Spleen (tissue), 11 donors: Measurements from ENCODE around the gene NLGN2. TPM values are rescaled to one million over a fixed set of nuclear protein-coding genes. Genes with fewer than 3 reads are reported as not detected.

Source experiments
- DNase-seq: peaks from one replicate; pipeline ENCODE4 v3.0.0-alpha.2; 2020
- H3K27ac ChIP-seq, 8 donors: fragments of 200-600 bp; sonication (generic) in 7 of 8; 1 replicate in 4 of 8; 2 replicates in 4 of 8; pipeline versions ENCODE4 v1.5.0 to v1.8.0; 2016 to 2021; ENCODE audit warnings: inconsistent platforms in 4 of 8, mild to moderate bottlenecking in 4 of 8, moderate library complexity in 1 of 8
- H3K27me3 ChIP-seq, 7 donors: fragments of 200-600 bp; sonication (generic) in 6 of 7; replicated peaks in 1 of 7; 1 replicate in 4 of 7; 2 replicates in 3 of 7; pipeline versions ENCODE4 v1.5.0 to v1.8.0; 2016 to 2021; ENCODE audit warnings: inconsistent platforms in 3 of 7, mild to moderate bottlenecking in 1 of 7
- H3K36me3 ChIP-seq, 6 donors: fragments of 200-600 bp; sonication (generic) in 5 of 6; 1 replicate in 4 of 6; 2 replicates in 2 of 6; pipeline versions ENCODE4 v1.5.0 to v1.8.0; 2016 to 2021; ENCODE audit warnings: inconsistent platforms in 2 of 6
- H3K4me1 ChIP-seq, 6 donors: fragments of 200-600 bp; sonication (generic) in 5 of 6; 1 replicate in 3 of 6; 2 replicates in 3 of 6; pipeline versions ENCODE4 v1.5.0 to v1.8.0; 2016 to 2021; ENCODE audit warnings: inconsistent platforms in 3 of 6
- H3K4me3 ChIP-seq, 8 donors: fragments of 200-600 bp; sonication (generic) in 7 of 8; 1 replicate in 4 of 8; 2 replicates in 4 of 8; pipeline versions ENCODE4 v1.5.0 to v1.8.0; 2016 to 2021; ENCODE audit warnings: inconsistent platforms in 4 of 8, mild to moderate bottlenecking in 4 of 8, moderate library complexity in 2 of 8
- H3K9me3 ChIP-seq, 8 donors: fragments of 200-600 bp; sonication (generic) in 7 of 8; 1 replicate in 4 of 8; 2 replicates in 4 of 8; pipeline versions ENCODE4 v1.5.0 to v1.8.0; 2016 to 2021; ENCODE audit warnings: inconsistent platforms in 4 of 8
- POLR2A ChIP-seq, 3 donors: fragments of 450-650 bp; IDR thresholded peaks; one replicate each; pipeline ENCODE4 v1.5.1; 2017; ENCODE audit warnings: antibody characterized with exemption in 3 of 3, mild to moderate bottlenecking in 1 of 3
- POLR2AphosphoS5 ChIP-seq, 3 donors: sonication (generic); formaldehyde crosslinking; IDR thresholded peaks; one replicate each; pipeline ENCODE4 v1.5.1; 2017; ENCODE audit warnings: antibody characterized with exemption in 3 of 3
- WGBS, 5 donors: extraction: QIAGEN DNeasy Blood & Tissue Kit in 3 of 5; methylation state at CpG; one replicate each; pipeline versions ENCODE4 v1.1.5 to v1.1.7; 2013 to 2018; 5-methylcytosine and 5-hydroxymethylcytosine counted together
- intact Hi-C: fragments of 100-400 bp; cut with DNase I; formaldehyde crosslinking; loops from one replicate; pipeline ENCODE4 v1.15.0; 2023; ENCODE audit warnings: low total_unique reads
- polyA plus RNA-seq, 3 donors: library from polyadenylated mRNA; stranded (reverse); fragments of 200-250 nt; gene quantifications; one replicate each; pipeline ENCODE4 v1.2.1, GENCODE V29; 2013
- total RNA-seq, 7 donors: library from RNA; depleted of rRNA in 3 of 7; stranded (reverse); fragments of >200 nt in 3 of 7; fragmentation: NEBNext Ultra II Directional in 4 of 7; extraction: Animal tissue kit (Norgen Biotek cat#: 25700) in 4 of 7; gene quantifications; one replicate each; pipeline versions ENCODE4 v1.1.0 to v1.2.1, GENCODE V29; 2016 to 2021
- TF ChIP-seq, protein P1 (sequence below), 11 experiments: fragments of 200-600 bp in 7 of 11; fragments of 450-650 bp in 4 of 11; sonication (generic) in 4 of 11; IDR thresholded peaks in 8 of 11; conservative IDR thresholded peaks in 3 of 11; 1 replicate in 7 of 11; 2 replicates in 4 of 11; pipeline versions ENCODE4 v1.4.0 to v1.8.0; 2016 to 2021; ENCODE audit warnings: antibody characterized with exemption in 11 of 11, inconsistent platforms in 4 of 11, mild to moderate bottlenecking in 1 of 11
- donor health status: healthy with polysubstance abuse.
- donor health status: DM: no; HTN: no; CAD: no; lungs with moderate emphysema.
- donor health status: DM: no; HTN: no; CAD: no.
- donor health status: Bipolar disorder and iron deficiency.
- donor health status: healthy.
- donor health status: DM: no; HTN: no; CAD: no.
- donor health status: DM: yes; HTN: yes; CAD: no.

Gene NLGN2
- total and polyA plus RNA-seq, 10 donors = 2.2 to 23.0 (median 11.4) TPM

GRCh38 chr17:7425756-7426155 lies 18.1 kb downstream of the NLGN2 start:
- TF ChIP-seq POLR2A (IDR thresholded peaks at IDR 0.05) (no peak), POLR2AphosphoS5 (IDR thresholded peaks at IDR 0.05) (no peak)
- TF ChIP-seq, protein P1, sequence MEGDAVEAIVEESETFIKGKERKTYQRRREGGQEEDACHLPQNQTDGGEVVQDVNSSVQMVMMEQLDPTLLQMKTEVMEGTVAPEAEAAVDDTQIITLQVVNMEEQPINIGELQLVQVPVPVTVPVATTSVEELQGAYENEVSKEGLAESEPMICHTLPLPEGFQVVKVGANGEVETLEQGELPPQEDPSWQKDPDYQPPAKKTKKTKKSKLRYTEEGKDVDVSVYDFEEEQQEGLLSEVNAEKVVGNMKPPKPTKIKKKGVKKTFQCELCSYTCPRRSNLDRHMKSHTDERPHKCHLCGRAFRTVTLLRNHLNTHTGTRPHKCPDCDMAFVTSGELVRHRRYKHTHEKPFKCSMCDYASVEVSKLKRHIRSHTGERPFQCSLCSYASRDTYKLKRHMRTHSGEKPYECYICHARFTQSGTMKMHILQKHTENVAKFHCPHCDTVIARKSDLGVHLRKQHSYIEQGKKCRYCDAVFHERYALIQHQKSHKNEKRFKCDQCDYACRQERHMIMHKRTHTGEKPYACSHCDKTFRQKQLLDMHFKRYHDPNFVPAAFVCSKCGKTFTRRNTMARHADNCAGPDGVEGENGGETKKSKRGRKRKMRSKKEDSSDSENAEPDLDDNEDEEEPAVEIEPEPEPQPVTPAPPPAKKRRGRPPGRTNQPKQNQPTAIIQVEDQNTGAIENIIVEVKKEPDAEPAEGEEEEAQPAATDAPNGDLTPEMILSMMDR (IDR thresholded peaks at IDR 0.05 in 8 of 11, conservative IDR thresholded peaks at IDR 0.05 in 3 of 11) = no peak
- DNase-seq = no peak
- Histone ChIP-seq H3K27ac (no peak overlapping the region), H3K4me3 (no peak overlapping the region), H3K4me1 (no peaks in the 10 kb centered on the region), H3K27me3 (no peaks in the 10 kb centered on the region), H3K9me3 (no peaks in the 10 kb centered on the region), H3K36me3 (no peaks in the 10 kb centered on the region)
- intact Hi-C loops = no loop called here
- 81 to 96% (median 87%) methylated on average over 4 to 8 of the region's 8 CpGs for WGBS, 5 donors

GRCh38 chr17:7426203-7426863 lies 18.7 kb downstream of the NLGN2 start:
- intact Hi-C loops = no loop called here
- Histone ChIP-seq H3K36me3 (no peaks in the 10 kb centered on the region), H3K4me1 (no peaks in the 10 kb centered on the region), H3K27ac (no peak overlapping the region), H3K9me3 (no peaks in the 10 kb centered on the region), H3K27me3 (no peaks in the 10 kb centered on the region), H3K4me3 (no peak overlapping the region)
- DNase-seq = no peak
- WGBS, 5 donors = 94 to 97% (median 95%) methylated on average over 32 to 33 of the region's 33 CpGs
- no peak for TF ChIP-seq POLR2AphosphoS5 (IDR thresholded peaks at IDR 0.05)
- TF ChIP-seq, protein P1 (IDR thresholded peaks at IDR 0.05 in 8 of 11, conservative IDR thresholded peaks at IDR 0.05 in 3 of 11) = no peak

- H3K27ac ChIP-seq = no peak overlapping the region
- H3K9me3 ChIP-seq = no peaks in the 10 kb centered on the region
- no peak for DNase-seq
- no peak for TF ChIP-seq POLR2A (IDR thresholded peaks at IDR 0.05)
- no peaks in the 10 kb centered on the region for H3K27me3 ChIP-seq
- intact Hi-C loops = no loop called here
- H3K4me3 ChIP-seq = no peak overlapping the region
- no peaks in the 10 kb centered on the region for H3K36me3 ChIP-seq
- H3K4me1 ChIP-seq = no peaks in the 10 kb centered on the region
- WGBS, 5 donors = 90 to 95% (median 93%) methylated on average over 25 to 29 of the region's 29 CpGs
These were observed 19.3 kb downstream of the NLGN2 start for GRCh38 chr17:7426896-7427489.

DNA sequence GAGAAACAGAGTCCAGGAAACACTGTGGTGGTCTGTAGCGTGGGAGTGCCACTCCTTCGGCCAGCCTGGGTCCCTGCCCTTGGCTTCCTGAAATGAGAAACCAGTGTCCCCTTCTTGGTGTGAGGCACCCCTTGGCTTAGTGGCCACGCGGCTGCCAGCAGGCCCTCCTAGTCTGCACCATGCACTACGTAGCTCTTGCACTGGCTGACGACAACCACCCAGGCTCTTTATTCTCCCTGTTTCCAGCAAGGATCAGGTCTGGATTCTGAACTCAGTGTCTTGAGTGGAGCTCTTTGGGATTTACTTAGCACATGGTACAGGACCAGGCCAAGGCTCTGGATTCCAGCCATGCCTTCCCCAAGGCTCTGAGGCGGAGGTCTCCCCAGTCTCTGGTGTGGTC lies 19.9 kb downstream of the NLGN2 start:
- WGBS, 5 donors = 80 to 93% (median 90%) methylated on average over 3 to 7 of the region's 7 CpGs
- TF ChIP-seq, protein P1 (IDR thresholded peaks at IDR 0.05 in 8 of 11, conservative IDR thresholded peaks at IDR 0.05 in 3 of 11) = no peak
- no peak for TF ChIP-seq POLR2A (IDR thresholded peaks at IDR 0.05)
- TF ChIP-seq POLR2AphosphoS5 (IDR thresholded peaks at IDR 0.05) = no peak
- no peaks in the 10 kb centered on the region for H3K27me3 ChIP-seq

More for the DNA sequence above, 19.9 kb downstream of the NLGN2 start:
- H3K36me3 ChIP-seq = no peaks in the 10 kb centered on the region
- DNase-seq = no peak
- H3K27ac ChIP-seq = no peak overlapping the region
- no peaks in the 10 kb centered on the region for H3K9me3 ChIP-seq
- no peak overlapping the region for H3K4me3 ChIP-seq
- no peaks in the 10 kb centered on the region for H3K4me1 ChIP-seq
- intact Hi-C loops = no loop called here
